Measurements from ENCODE around the gene FOXN3. TPM values are rescaled to one million over a fixed set of nuclear protein-coding genes. Genes with fewer than 3 reads are reported as not detected.

Gene FOXN3
- total RNA-seq, 4 donors from 2014 or later, result 98.7 to 116 (median 103) TPM

DNA sequence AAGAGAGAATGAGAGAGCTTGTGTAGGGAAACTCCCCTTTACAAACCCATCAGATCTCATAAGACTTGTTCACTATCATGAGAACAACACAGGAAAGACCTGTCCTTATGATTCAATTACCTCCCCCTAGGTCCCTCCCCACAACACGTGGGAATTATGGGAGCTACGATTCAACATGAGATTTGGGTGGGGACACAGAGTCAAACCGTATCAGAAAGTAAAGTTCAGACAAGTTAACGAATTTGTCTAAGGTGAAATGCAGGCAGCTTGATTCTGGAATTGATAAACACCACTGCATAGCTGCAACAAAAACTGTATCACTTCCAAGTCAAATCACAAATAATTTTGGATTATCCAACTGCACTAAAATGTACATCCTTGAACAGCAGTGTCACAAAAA is 47.4 kb downstream of the FOXN3 start:
- Histone ChIP-seq H3K4me1 (peaks cover 0 to 37% (median 11%) of the 10 kb centered on the region in 4 donors), H3K27me3 (no peaks in the 10 kb centered on the region), H3K4me3 (no peak overlapping the region), H3K9me3 (no peaks in the 10 kb centered on the region), H3K36me3 (no peaks in the 10 kb centered on the region), H3K27ac (no peak overlapping the region)
- no peak for DNase-seq (ENCODE audit: low spot score in 2 of 2)
- TF ChIP-seq CTCF (IDR thresholded peaks at IDR 0.05), result no peak
- TF ChIP-seq EP300 (IDR thresholded peaks at IDR 0.05), result no peak
- TF ChIP-seq POLR2A (IDR thresholded peaks at IDR 0.05), result no peak
- 87 to 94% methylated on average over 4 of the region's 4 CpGs for WGBS, 2 donors

GRCh38 chr14:89368490-89369477 is 48.2 kb downstream of the FOXN3 start:
- H3K36me3 ChIP-seq, result no peaks in the 10 kb centered on the region
- no peak for DNase-seq (ENCODE audit: low spot score in 2 of 2)
- H3K9me3 ChIP-seq, result no peaks in the 10 kb centered on the region
- no peaks in the 10 kb centered on the region for H3K27me3 ChIP-seq
- 82 to 89% methylated on average over 12 of the region's 12 CpGs for WGBS, 2 donors
- peaks cover 0 to 37% (median 13%) of the 10 kb centered on the region in 4 donors for H3K4me1 ChIP-seq
- no peak overlapping the region for H3K4me3 ChIP-seq
- H3K27ac ChIP-seq, result no peak overlapping the region
- TF ChIP-seq EP300 (IDR thresholded peaks at IDR 0.05) (no peak), CTCF (IDR thresholded peaks at IDR 0.05) (no peak), POLR2A (IDR thresholded peaks at IDR 0.05) (no peak)

DNA sequence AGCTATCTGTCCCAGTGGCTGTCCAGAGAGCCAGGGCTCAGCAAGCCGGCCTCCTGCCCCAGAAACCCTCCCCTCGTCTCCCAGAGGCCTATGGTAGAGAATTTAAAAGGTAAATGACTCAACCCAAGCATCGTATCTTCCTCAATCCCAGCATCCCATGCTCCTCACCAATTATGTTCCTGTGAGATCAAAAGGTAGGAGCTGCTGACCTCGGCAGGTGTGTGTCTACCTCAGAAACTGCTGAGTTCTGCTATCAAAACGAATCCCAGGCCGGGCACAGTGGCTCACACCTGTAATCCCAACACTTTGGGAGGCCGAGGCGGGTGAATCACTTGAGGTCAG is 49.3 kb downstream of the FOXN3 start:
- H3K27ac ChIP-seq, result no peak overlapping the region

DNA sequence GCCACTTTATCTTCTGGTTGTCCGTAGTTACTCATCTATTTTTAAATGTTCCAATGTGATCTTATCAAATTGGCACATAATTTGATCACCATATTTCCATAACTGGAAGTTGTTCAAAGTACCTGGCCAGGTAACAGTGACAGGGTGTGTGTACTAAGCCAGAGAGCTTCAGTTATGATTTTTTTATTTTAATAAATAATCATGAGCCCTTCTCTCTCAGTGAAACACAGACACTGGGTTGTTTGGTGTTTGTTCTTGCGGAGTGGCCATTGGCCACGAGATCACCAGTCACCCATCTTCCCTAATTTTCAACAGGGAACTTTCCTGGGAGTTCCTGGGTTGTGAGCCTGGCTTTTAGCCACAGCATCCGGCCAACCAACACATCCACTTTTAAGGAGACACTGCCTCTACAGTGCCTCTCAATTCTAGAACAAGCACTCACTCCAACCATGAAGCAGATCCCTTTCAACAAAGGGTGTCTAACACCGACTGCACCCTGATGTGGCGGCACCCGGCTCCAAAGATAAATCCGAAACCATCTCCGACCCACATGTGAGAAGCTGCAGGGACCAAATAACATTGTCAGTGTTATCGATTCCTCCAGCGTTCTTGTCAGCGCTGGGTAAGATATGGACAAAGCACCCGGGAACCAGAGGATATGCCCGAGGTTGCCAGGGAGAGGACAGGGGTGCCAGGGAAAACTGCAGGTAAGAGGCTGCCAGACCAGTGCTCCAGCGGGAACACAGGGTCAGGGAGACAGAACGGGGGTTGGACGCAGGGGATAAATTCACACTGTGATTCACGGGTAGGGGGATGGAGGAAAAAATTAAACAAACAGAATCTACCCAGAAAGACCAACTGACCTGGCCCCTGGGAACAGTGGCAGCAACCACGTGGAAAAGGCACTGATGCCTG is 49.9 kb downstream of the FOXN3 start:
- TF ChIP-seq EP300 (IDR thresholded peaks at IDR 0.05), result peak in 1 of 2 donors; percentile 45
- TF ChIP-seq POLR2A (IDR thresholded peaks at IDR 0.05), result no peak
- no peaks in the 10 kb centered on the region for H3K27me3 ChIP-seq
- H3K4me1 ChIP-seq, result peaks cover 0 to 31% (median 13%) of the 10 kb centered on the region in 4 donors
- H3K9me3 ChIP-seq, result no peaks in the 10 kb centered on the region
- H3K27ac ChIP-seq, result peak overlapping the region in 1 of 4 donors; percentile 24
- no peaks in the 10 kb centered on the region for H3K36me3 ChIP-seq
- 79% methylated on average over 19 of the region's 19 CpGs for WGBS, 2 donors
- peak in 1 of 2 donors; percentile 28 for DNase-seq (ENCODE audit: low spot score in 2 of 2)
- no peak overlapping the region for H3K4me3 ChIP-seq

More for the DNA sequence above, 49.3 kb downstream of the FOXN3 start:
- Histone ChIP-seq H3K4me3 (no peak overlapping the region), H3K4me1 (peaks cover 0 to 37% (median 13%) of the 10 kb centered on the region in 4 donors), H3K36me3 (no peaks in the 10 kb centered on the region), H3K27me3 (no peaks in the 10 kb centered on the region), H3K9me3 (no peaks in the 10 kb centered on the region)
- no peak for DNase-seq (ENCODE audit: low spot score in 2 of 2)
- TF ChIP-seq POLR2A (IDR thresholded peaks at IDR 0.05) (no peak), EP300 (IDR thresholded peaks at IDR 0.05) (no peak), CTCF (IDR thresholded peaks at IDR 0.05) (no peak)
- 73 to 80% methylated on average over 8 of the region's 8 CpGs for WGBS, 2 donors

DNA sequence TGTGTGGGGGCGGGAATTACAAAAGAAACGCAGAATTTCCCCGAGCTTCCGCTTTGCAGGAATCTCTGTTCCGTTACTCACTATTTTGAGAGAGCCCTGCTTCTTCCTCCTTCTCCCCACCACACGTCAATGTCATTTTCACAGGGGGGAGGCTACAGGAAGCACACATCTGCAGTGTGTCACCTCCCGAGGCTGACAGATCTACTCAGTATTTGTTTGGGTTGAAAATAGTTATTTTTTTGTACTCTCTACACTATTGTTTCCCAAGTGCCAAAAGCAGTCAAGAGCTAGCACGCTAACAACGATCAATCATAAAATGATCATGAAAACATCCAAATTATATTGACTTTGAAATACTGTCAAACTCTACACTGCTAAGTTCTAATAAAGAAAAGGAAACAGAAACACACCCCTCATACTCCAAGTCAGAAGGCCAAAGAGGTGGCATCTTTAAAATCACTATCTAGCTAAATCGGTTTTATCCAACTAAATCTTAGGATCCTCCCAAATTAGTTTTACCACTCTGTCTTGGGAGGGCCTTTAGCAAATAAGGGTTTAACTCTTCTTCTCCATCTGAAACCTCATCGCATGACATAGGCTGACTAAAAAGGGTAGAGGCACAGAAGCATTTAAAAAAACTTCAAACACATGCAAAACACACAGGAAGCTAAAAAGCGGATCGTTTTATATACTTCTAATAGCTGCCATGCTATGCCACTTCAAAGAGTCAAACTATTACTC is 51.8 kb downstream of the FOXN3 start:
- Histone ChIP-seq H3K27ac (peak overlapping the region in 1 of 4 donors; percentile 52), H3K27me3 (no peaks in the 10 kb centered on the region), H3K4me1 (peaks cover 0 to 22% (median 12%) of the 10 kb centered on the region in 4 donors), H3K4me3 (peak overlapping the region in 1 of 4 donors; percentile 7), H3K36me3 (no peaks in the 10 kb centered on the region), H3K9me3 (no peaks in the 10 kb centered on the region)
- DNase-seq (ENCODE audit: low spot score in 2 of 2), result no peak
- TF ChIP-seq CTCF (IDR thresholded peaks at IDR 0.05) (no peak), EP300 (IDR thresholded peaks at IDR 0.05) (peak; percentile 22 to 61), POLR2A (IDR thresholded peaks at IDR 0.05) (no peak)
- 63 to 66% methylated on average over 13 of the region's 13 CpGs for WGBS, 2 donors
